ENCODE measurements around the gene HOXA4. TPM values are rescaled to one million over a fixed set of nuclear protein-coding genes. Genes with fewer than 3 reads are reported as not detected.

Gene HOXA4
- total and polyA plus RNA-seq, 3 experiments from 2014 or later = 0.11 to 0.20 TPM; not detected in 1

DNA sequence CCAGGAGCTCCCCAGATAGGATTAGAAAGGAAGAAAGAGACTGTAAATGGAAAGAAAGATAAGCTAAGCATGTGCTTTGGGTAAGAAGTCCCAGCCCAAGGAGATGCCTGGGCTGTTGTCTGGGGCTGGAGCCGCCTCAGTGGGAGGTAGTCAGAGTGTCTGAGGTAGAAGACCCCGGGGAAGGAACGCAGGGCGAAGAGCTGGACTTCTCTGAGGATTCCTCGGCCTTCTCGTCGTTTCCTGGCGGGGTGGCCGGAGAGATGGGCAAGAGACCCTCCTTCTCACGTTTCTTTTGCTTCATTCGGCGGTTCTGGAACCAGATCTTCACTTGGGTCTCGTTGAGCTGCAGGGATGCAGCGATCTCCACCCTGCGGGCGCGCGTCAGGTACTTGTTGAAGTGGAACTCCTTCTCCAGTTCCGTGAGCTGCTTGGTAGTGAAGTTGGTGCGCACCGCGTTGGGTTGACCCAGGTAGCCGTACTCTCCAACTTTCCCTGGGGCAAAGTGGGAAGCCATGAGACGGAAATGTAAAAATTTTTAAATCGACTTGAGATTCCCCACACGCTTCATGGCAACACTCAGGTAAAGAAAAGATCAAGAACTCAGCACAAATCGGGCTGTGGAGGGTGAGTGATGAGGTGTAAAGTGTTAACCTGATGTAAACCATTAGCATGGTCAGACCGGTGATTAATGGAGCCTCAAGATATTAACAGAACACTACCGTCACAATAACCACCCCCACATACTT lies 36.1 kb downstream of the HOXA4 start:
- Histone ChIP-seq H3K4me1 (ENCODE audit: insufficient read depth, low read length) (peaks cover 19% of the 10 kb centered on the region), H3K4me3 (ENCODE audit: low read length) (no peak overlapping the region), H3K9me3 (ENCODE audit: low read length) (no peaks in the 10 kb centered on the region), H3K27me3 (ENCODE audit: insufficient read depth, low read length, poor library complexity, severe bottlenecking) (peaks cover 8% of the 10 kb centered on the region), H3K36me3 (ENCODE audit: insufficient read depth, low read length) (no peaks in the 10 kb centered on the region), H3K27ac (ENCODE audit: low read depth, low read length) (no peak overlapping the region)
- Mint-ChIP-seq H3K4me1 (peaks cover 26 to 38% (median 36%) of the 10 kb centered on the region in 3 donors), H3K4me3 (peak overlapping the region; percentile 90 to 96 (median 93)), H3K27ac (peak overlapping the region in 3 of 8 donors; percentile 25 to 88 (median 76)), H3K27me3 (peaks cover 26 to 65% of the 10 kb centered on the region in 2 donors), H3K9me3 (no peaks in the 10 kb centered on the region), H3K36me3 (peaks cover 0 to 9% (median 0%) of the 10 kb centered on the region in 3 donors)
- DNase-seq = no peak
- ChIA-PET CTCF (interaction anchor here (1.0 to 1.3 kb wide), 2 partner anchors 56 to 1202 kb away, joined by 3 read pairs; no protein-coding TSS in a partner anchor), POLR2A (no interaction called here)

DNA sequence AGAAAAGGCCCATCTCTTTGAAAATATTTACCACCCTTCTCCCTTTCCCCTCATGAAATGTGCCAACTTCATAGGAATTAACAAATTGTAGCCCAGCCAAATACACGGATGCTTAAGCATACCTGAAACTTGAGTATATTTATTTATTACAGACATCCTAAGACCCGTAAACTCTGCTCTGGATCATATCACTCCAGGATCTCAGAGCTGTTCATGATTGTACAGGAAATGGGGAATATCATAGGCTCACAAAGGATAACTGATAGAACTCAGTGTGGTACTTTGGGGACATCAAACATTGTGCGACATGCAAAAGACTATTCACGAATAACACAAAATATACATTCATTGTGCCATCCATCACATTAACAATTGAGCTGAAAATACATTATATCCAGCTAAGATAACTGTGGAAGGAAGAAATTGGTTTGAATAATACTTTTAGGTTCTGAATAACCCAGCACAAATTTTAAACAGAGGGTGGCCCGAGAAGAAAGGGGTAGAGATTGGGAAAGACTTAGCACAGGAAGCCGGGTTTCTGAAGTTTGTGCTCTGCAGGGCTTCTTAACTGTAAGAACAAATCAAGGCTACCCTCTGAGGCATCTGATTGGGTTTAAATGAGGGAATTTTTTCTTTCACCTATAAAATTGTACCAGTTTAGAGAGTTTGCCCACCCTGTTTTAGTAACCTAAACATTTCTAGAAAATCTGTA lies 37.2 kb downstream of the HOXA4 start:
- H3K9me3 ChIP-seq (ENCODE audit: low read length) = no peaks in the 10 kb centered on the region
- peaks cover 19% of the 10 kb centered on the region for H3K4me1 ChIP-seq (ENCODE audit: insufficient read depth, low read length)
- CTCF ChIA-PET = interaction anchor here (1.3 kb wide), 1 partner anchor 57 kb away, joined by 3 read pairs; no protein-coding TSS in a partner anchor
- Mint-ChIP-seq H3K9me3 (peaks cover 0 to 3% (median 0%) of the 10 kb centered on the region in 5 donors), H3K4me3 (peak overlapping the region in 3 of 7 donors; percentile 1 to 96 (median 90)), H3K36me3 (peaks cover 0 to 3% (median 0%) of the 10 kb centered on the region in 3 donors), H3K27me3 (peaks cover 36 to 65% of the 10 kb centered on the region in 2 donors), H3K27ac (no peak overlapping the region), H3K4me1 (peaks cover 24 to 38% (median 29%) of the 10 kb centered on the region in 3 donors)
- no peak overlapping the region for H3K27ac ChIP-seq (ENCODE audit: low read depth, low read length)
- H3K36me3 ChIP-seq (ENCODE audit: insufficient read depth, low read length) = no peaks in the 10 kb centered on the region
- H3K4me3 ChIP-seq (ENCODE audit: low read length) = no peak overlapping the region
- DNase-seq = no peak
- POLR2A ChIA-PET = no interaction called here
- H3K27me3 ChIP-seq (ENCODE audit: insufficient read depth, low read length, poor library complexity, severe bottlenecking) = peaks cover 18% of the 10 kb centered on the region

DNA sequence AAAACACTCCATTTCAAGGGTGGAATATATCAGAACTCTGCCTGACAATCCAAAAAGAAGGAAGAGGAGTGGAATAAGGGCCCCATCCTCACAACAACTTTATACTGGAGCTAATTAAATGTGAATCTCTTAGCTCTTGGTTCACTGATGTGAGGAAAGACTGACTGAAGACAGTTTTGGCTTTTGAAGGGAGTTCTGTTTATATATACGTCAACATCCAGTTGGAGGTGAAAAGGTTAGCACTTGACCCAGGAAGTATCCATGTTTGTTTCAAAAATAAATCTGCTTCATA lies 37.8 kb downstream of the HOXA4 start:
- H3K4me3 Mint-ChIP-seq = peak overlapping the region in 1 of 7 donors; percentile 90
- ChIA-PET POLR2A (no interaction called here), CTCF (no interaction called here)
- Histone ChIP-seq H3K9me3 (ENCODE audit: low read length) (no peaks in the 10 kb centered on the region), H3K4me1 (ENCODE audit: insufficient read depth, low read length) (peaks cover 17% of the 10 kb centered on the region), H3K36me3 (ENCODE audit: insufficient read depth, low read length) (no peaks in the 10 kb centered on the region), H3K27me3 (ENCODE audit: insufficient read depth, low read length, poor library complexity, severe bottlenecking) (peaks cover 21% of the 10 kb centered on the region), H3K27ac (ENCODE audit: low read depth, low read length) (no peak overlapping the region), H3K4me3 (ENCODE audit: low read length) (no peak overlapping the region)
- no peak for DNase-seq
- H3K27ac Mint-ChIP-seq = no peak overlapping the region
- H3K36me3 Mint-ChIP-seq = peaks cover 0 to 3% (median 0%) of the 10 kb centered on the region in 3 donors
- peaks cover 0 to 3% (median 0%) of the 10 kb centered on the region in 5 donors for H3K9me3 Mint-ChIP-seq
- H3K27me3 Mint-ChIP-seq = peaks cover 38 to 67% of the 10 kb centered on the region in 2 donors
- peaks cover 23 to 33% (median 25%) of the 10 kb centered on the region in 3 donors for H3K4me1 Mint-ChIP-seq

DNA sequence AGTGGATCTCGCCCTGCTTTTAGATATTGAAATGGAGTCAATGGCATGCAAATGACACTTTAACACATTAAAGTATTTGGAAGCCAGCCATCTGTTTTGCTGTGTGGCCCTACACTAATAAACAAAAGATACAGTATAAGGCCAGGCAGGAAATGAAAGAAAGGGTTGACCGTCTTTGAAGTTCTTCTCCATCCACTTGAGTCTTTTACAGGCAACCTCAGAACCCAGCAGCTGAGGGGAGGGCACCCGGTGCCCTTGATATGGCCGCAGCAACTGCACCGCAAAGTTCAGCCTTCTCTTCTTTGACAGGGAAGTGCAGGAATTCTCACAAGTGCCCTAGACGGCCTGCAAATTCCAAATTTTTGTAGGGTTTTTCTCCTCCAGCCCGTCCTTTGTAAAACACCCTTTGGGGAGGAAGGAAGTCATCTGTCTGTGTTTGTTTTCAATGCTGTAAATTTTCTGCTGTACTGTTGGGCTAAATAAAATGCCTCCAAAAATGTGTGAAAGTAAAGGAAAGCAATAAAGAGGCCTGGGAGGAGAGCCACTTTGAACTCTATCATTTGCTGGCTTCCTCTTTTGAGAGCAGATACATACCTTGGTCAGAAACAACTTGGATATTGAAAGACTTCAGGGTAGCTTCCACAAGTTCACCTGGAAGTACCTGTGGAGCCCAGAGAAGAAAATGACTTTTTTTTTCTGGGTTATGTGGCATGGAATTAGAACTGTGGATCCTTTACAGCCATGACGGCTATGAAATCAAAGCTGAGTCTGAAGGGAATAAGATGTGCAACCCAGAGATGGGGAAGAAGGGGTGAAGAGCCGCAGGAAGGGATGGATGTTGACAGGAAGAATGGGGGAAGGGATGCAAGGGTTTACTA lies 38.4 kb downstream of the HOXA4 start:
- H3K4me1 ChIP-seq (ENCODE audit: insufficient read depth, low read length) = peaks cover 11% of the 10 kb centered on the region
- Mint-ChIP-seq H3K27ac (peak overlapping the region in 1 of 8 donors; percentile 47), H3K9me3 (peaks cover 0 to 4% (median 3%) of the 10 kb centered on the region in 5 donors), H3K36me3 (peaks cover 0 to 3% (median 0%) of the 10 kb centered on the region in 3 donors), H3K4me1 (peaks cover 21 to 31% (median 24%) of the 10 kb centered on the region in 3 donors), H3K4me3 (peak overlapping the region in 2 of 7 donors; percentile 45 to 90), H3K27me3 (peaks cover 43 to 73% of the 10 kb centered on the region in 2 donors)
- no peak for DNase-seq
- no peaks in the 10 kb centered on the region for H3K36me3 ChIP-seq (ENCODE audit: insufficient read depth, low read length)
- H3K4me3 ChIP-seq (ENCODE audit: low read length) = no peak overlapping the region
- peaks cover 26% of the 10 kb centered on the region for H3K27me3 ChIP-seq (ENCODE audit: insufficient read depth, low read length, poor library complexity, severe bottlenecking)
- H3K27ac ChIP-seq (ENCODE audit: low read depth, low read length) = no peak overlapping the region
- H3K9me3 ChIP-seq (ENCODE audit: low read length) = no peaks in the 10 kb centered on the region
- POLR2A ChIA-PET = no interaction called here
- CTCF ChIA-PET = no interaction called here

DNA sequence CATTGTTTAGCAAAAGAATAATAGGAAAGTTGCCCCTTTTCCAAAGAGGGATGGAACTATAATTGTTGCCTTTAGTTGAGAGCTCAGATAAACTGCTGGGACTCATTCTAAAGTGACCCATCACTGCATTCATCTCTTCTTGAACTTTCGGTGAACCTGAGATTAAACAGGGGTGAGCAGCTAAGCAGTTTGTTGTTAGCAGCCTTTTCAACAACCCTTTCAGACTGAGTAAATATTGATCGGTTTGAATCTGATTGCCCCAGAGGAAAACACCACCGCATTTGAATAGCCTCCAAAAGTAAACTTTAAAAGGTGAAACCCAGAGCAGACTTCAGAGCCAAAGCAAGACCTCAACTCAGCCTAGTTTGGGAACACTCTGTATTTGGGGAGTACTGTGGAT lies 39.5 kb downstream of the HOXA4 start:
- Mint-ChIP-seq H3K9me3 (peaks cover 0 to 4% (median 3%) of the 10 kb centered on the region in 5 donors), H3K4me1 (peaks cover 18 to 28% (median 21%) of the 10 kb centered on the region in 3 donors), H3K4me3 (no peak overlapping the region), H3K36me3 (peaks cover 0 to 3% (median 0%) of the 10 kb centered on the region in 3 donors), H3K27ac (peak overlapping the region in 1 of 8 donors; percentile 82), H3K27me3 (peaks cover 42 to 78% of the 10 kb centered on the region in 2 donors)
- H3K27me3 ChIP-seq (ENCODE audit: insufficient read depth, low read length, poor library complexity, severe bottlenecking) = peaks cover 26% of the 10 kb centered on the region
- no peak for DNase-seq
- no peaks in the 10 kb centered on the region for H3K36me3 ChIP-seq (ENCODE audit: insufficient read depth, low read length)
- H3K4me1 ChIP-seq (ENCODE audit: insufficient read depth, low read length) = peaks cover 8% of the 10 kb centered on the region
- ChIA-PET POLR2A (no interaction called here), CTCF (no interaction called here)
- no peak overlapping the region for H3K27ac ChIP-seq (ENCODE audit: low read depth, low read length)
- H3K4me3 ChIP-seq (ENCODE audit: low read length) = no peak overlapping the region
- H3K9me3 ChIP-seq (ENCODE audit: low read length) = no peaks in the 10 kb centered on the region

DNA sequence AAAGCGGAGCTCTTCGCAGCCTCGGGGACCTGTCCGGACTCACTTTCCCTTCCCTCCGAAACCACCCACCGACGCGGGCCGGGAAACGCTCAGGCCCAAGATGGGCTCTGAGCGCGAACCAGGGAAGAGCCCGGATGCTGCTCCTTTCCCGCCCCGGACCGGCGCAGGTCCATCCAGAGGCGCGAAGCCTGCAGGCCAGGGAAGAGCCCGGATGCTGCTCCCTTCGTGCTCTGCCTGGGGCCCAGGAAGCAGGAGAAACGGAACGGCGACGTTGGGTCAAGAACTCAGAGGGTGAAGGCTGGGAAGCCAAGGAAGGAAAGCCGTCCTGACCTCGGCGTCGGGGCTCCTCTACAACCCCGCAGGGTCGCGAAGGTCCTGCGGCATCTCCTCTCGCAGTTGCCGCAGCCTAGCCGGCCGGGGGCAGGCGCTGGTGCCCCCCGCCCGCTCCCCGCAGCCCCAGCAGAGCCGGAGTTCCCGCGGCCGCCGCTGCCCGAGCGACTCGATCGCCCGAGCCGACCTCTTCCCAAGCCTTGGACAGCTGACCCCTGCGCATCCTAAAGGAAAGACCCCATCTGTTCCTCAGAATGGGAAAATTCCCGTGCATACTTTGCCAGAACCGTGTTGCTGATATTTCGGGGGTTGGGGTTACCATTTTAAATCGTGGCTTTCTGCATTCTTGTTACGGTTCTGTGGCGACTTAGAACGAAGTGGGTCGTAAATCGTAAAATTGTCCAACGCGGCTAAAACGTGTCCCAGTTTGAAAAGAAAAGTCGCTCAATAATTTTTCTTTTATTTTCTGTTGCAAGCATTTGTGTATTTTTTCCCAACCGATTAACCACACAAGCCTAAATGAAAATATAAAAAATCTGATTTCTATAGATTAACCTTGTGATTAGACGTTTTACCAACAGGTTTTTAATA lies 42.3 kb downstream of the HOXA4 start:
- POLR2A ChIA-PET = no interaction called here
- no peaks in the 10 kb centered on the region for H3K9me3 ChIP-seq (ENCODE audit: low read length)
- H3K36me3 Mint-ChIP-seq = no peaks in the 10 kb centered on the region
- H3K9me3 Mint-ChIP-seq = peaks cover 0 to 4% (median 3%) of the 10 kb centered on the region in 5 donors
- no peak overlapping the region for H3K4me3 ChIP-seq (ENCODE audit: low read length)
- H3K27me3 ChIP-seq (ENCODE audit: insufficient read depth, low read length, poor library complexity, severe bottlenecking) = peaks cover 26% of the 10 kb centered on the region
- peaks cover 33 to 69% of the 10 kb centered on the region in 2 donors for H3K27me3 Mint-ChIP-seq
- H3K4me1 Mint-ChIP-seq = peaks cover 3 to 5% (median 4%) of the 10 kb centered on the region in 3 donors
- H3K4me3 Mint-ChIP-seq = peak overlapping the region in 3 of 7 donors; percentile 19 to 52 (median 49)
- H3K27ac Mint-ChIP-seq = no peak overlapping the region
- H3K36me3 ChIP-seq (ENCODE audit: insufficient read depth, low read length) = no peaks in the 10 kb centered on the region
- DNase-seq = no peak
- no peaks in the 10 kb centered on the region for H3K4me1 ChIP-seq (ENCODE audit: insufficient read depth, low read length)
- CTCF ChIA-PET = no interaction called here
- H3K27ac ChIP-seq (ENCODE audit: low read depth, low read length) = no peak overlapping the region

DNA sequence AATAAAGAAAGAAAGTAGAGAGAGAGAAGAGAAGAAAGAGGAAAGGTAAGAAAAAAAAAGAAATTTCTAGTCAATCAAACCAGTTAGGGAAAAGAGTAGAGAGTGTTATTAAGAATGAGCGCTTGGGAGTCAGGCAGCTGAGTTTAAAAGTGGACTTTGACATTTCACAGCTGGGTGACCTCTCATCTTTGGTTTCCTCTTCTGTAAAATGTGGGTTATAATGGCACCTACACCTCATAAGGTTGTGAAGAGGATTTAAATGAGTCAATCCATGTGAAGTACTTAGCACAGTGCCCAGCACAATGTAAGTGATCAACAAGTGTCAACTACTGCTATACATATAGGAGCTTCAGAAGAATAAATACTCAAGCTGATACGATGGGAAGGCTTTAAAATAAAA lies 46.9 kb downstream of the HOXA4 start:
- CTCF ChIA-PET = interaction anchor here (1.0 kb wide), 1 partner anchor 13 kb away, joined by 4 read pairs; no protein-coding TSS in a partner anchor
- H3K9me3 ChIP-seq (ENCODE audit: low read length) = no peaks in the 10 kb centered on the region
- H3K36me3 ChIP-seq (ENCODE audit: insufficient read depth, low read length) = no peaks in the 10 kb centered on the region
- no peaks in the 10 kb centered on the region for H3K4me1 ChIP-seq (ENCODE audit: insufficient read depth, low read length)
- H3K27me3 ChIP-seq (ENCODE audit: insufficient read depth, low read length, poor library complexity, severe bottlenecking) = peaks cover 12% of the 10 kb centered on the region
- no peak overlapping the region for H3K27ac Mint-ChIP-seq
- H3K27me3 Mint-ChIP-seq = peaks cover 17 to 29% of the 10 kb centered on the region in 2 donors
- no peaks in the 10 kb centered on the region for H3K36me3 Mint-ChIP-seq
- H3K4me3 Mint-ChIP-seq = no peak overlapping the region
- no peak overlapping the region for H3K27ac ChIP-seq (ENCODE audit: low read depth, low read length)
- no peak overlapping the region for H3K4me3 ChIP-seq (ENCODE audit: low read length)
- no peak for DNase-seq
- POLR2A ChIA-PET = no interaction called here
- peaks cover 0 to 4% (median 3%) of the 10 kb centered on the region in 5 donors for H3K9me3 Mint-ChIP-seq
- H3K4me1 Mint-ChIP-seq = peaks cover 4 to 6% (median 5%) of the 10 kb centered on the region in 3 donors
